HG03565 (cell line): Measurements from ENCODE around the gene PCDHGA2.
"Not testable (repeated sequence)": the region's sequence is repeated elsewhere in the genome, so short reads cannot be mapped to it uniquely, and the experiment has no call there.

Experiments
- ATAC-seq: cut with Tn5 transposase; IDR thresholded peaks from one replicate; pipeline ENCODE4 v1.9.1; 2021; ENCODE audit warnings: mild to moderate bottlenecking, moderate library complexity; ENCODE audit not compliant: unreplicated experiment

Gene PCDHGA2

GRCh38 chr5:141338538-141339306 lies at the start of gene PCDHGA2:
Gene PCDHGA2 (plus strand): TSS chr5:141338760.
- ATAC-seq: no peak

GRCh38 chr5:141298376-141298775 lies 40.2 kb upstream of the PCDHGA2 start:
- ATAC-seq: no peak

- no peak for ATAC-seq
These were observed 34.8 kb upstream of the PCDHGA2 start, which contains the start of gene SLC25A2 for GRCh38 chr5:141303756-141304155. Gene SLC25A2 (minus strand): TSS chr5:141304049. CDS start chr5:141303865, 184 bp downstream.

GRCh38 chr5:141306630-141307029 lies 31.9 kb upstream of the PCDHGA2 start:
- no peak for ATAC-seq

GRCh38 chr5:141313711-141314110 lies 24.8 kb upstream of the PCDHGA2 start:
- no peak for ATAC-seq

GRCh38 chr5:141316963-141317362 lies 21.6 kb upstream of the PCDHGA2 start:
- not testable (repeated sequence) for ATAC-seq

- ATAC-seq: no peak
These were observed 19.4 kb upstream of the PCDHGA2 start for GRCh38 chr5:141319202-141319601.

- ATAC-seq: no peak
These were observed 18.9 kb upstream of the PCDHGA2 start for GRCh38 chr5:141319699-141320098.

- ATAC-seq: peak; percentile 84
These were observed 18.1 kb upstream of the PCDHGA2 start, which contains the start of gene TAF7 for GRCh38 chr5:141320225-141321169. Gene TAF7 (minus strand): TSS chr5:141320784. CDS start chr5:141320044, 740 bp downstream.

- ATAC-seq: peak; percentile 30
These were observed 16.3 kb upstream of the PCDHGA2 start for GRCh38 chr5:141322261-141322660.

GRCh38 chr5:141326088-141326854 lies 12.3 kb upstream of the PCDHGA2 start:
- ATAC-seq: peak; percentile 50

GRCh38 chr5:141328231-141328630 lies 10.3 kb upstream of the PCDHGA2 start:
- ATAC-seq: no peak

GRCh38 chr5:141330299-141331080 lies 8.1 kb upstream of the PCDHGA2 start, which contains the start of gene PCDHGA1:
Gene PCDHGA1 (plus strand): TSS chr5:141330514.
- no peak for ATAC-seq

GRCh38 chr5:141332571-141332970 lies 6.0 kb upstream of the PCDHGA2 start:
- ATAC-seq: not testable (repeated sequence)

GRCh38 chr5:141340781-141341354 lies 2.3 kb downstream of the PCDHGA2 start:
- ATAC-seq: not testable (repeated sequence)

- no peak for ATAC-seq
These were observed 4.2 kb downstream of the PCDHGA2 start for GRCh38 chr5:141342773-141343172.

- ATAC-seq: no peak
These were observed 4.8 kb downstream of the PCDHGA2 start, which contains the start of gene PCDHGA3 for GRCh38 chr5:141343242-141343952. Gene PCDHGA3 (plus strand): TSS chr5:141343829. CDS start chr5:141344034, 205 bp downstream.

- ATAC-seq: no peak
These were observed 5.4 kb downstream of the PCDHGA2 start for GRCh38 chr5:141343953-141344463.
